Esophagus squamous epithelium (tissue), 5 donors: ENCODE results near the gene FMO3. TPM values are rescaled to one million over a fixed set of nuclear protein-coding genes. Genes with fewer than 3 reads are reported as not detected.
A peak's percentile ranks its signal among the peaks of the same experiment; 100 is the strongest.

Experiments used
- DNase-seq: peaks from one replicate; lab custom pipeline; 2025; lab: John Stamatoyannopoulos, UW
- H3K27ac ChIP-seq, 4 donors: fragments of 200-600 bp; sonication (generic); one replicate each; pipeline ENCODE4 v1.5.1; 2016 to 2019; ENCODE audit warnings: mild to moderate bottlenecking in 1 of 4
- H3K27me3 ChIP-seq, 4 donors: fragments of 200-600 bp; sonication (generic); 1 replicate in 3 of 4; 2 replicates in 1 of 4; pipeline versions ENCODE4 v1.5.1 to v1.6.0; 2017 to 2021; ENCODE audit warnings: antibody characterized with exemption in 1 of 4
- H3K36me3 ChIP-seq, 3 donors: fragments of 200-600 bp; sonication (generic); one replicate each; pipeline ENCODE4 v1.5.1; 2016 to 2019
- H3K4me1 ChIP-seq, 3 donors: fragments of 200-600 bp; sonication (generic); one replicate each; pipeline ENCODE4 v1.5.1; 2017 to 2019
- H3K4me3 ChIP-seq, 4 donors: fragments of 200-600 bp; sonication (generic); 1 replicate in 3 of 4; 2 replicates in 1 of 4; pipeline ENCODE4 v1.5.1; 2016 to 2019; ENCODE audit warnings: mild to moderate bottlenecking in 2 of 4, moderate library complexity in 1 of 4
- H3K9me3 ChIP-seq, 3 donors: fragments of 200-600 bp; sonication (generic); one replicate each; pipeline ENCODE4 v1.5.1; 2016 to 2019
- CTCF ChIP-seq, 6 experiments: fragments of 450-650 bp in 4 of 6; fragments of 200-600 bp in 2 of 6; sonication (generic) in 2 of 6; IDR thresholded peaks; one replicate each; pipeline ENCODE4 v1.5.1; 2016 to 2019; ENCODE audit warnings: antibody characterized with exemption in 6 of 6, mild to moderate bottlenecking in 4 of 6, moderate library complexity in 4 of 6
- POLR2A ChIP-seq, 4 donors: fragments of 450-650 bp; IDR thresholded peaks; one replicate each; pipeline ENCODE4 v1.6.1; 2017; ENCODE audit warnings: antibody characterized with exemption in 4 of 4, mild to moderate bottlenecking in 4 of 4, moderate library complexity in 3 of 4
- WGBS, 2 donors: methylation state at CpG; one replicate each; pipeline ENCODE4 v1.1.5; 2018; 5-methylcytosine and 5-hydroxymethylcytosine counted together
- intact Hi-C: fragments of 100-400 bp; cut with DNase I; formaldehyde crosslinking; loops from one replicate; pipeline ENCODE4 v1.15.0; 2022
- small RNA-seq, 4 donors: library from RNA; depleted of rRNA; stranded (forward); fragments of <200 nt; gene quantifications; one replicate each; pipeline ENCODE3, GENCODE V24; 2016
- total RNA-seq, 4 donors: library from RNA; depleted of rRNA; stranded (reverse); fragments of >200 nt; gene quantifications; one replicate each; pipeline ENCODE4 v1.1.0, GENCODE V29; 2016
- donor health status: DM: yes; HTN: yes; CAD: no.

Gene FMO3
- total RNA-seq, 4 donors from 2014 or later: 0.45 to 8.6 (median 2.6) TPM

- peak overlapping the region in 3 of 4 donors; percentile 16 to 64 (median 40) for H3K27ac ChIP-seq
- TF ChIP-seq POLR2A (IDR thresholded peaks at IDR 0.05): no peak
- H3K9me3 ChIP-seq: no peaks in the 10 kb centered on the region
- no peak for DNase-seq
- H3K27me3 ChIP-seq: no peaks in the 10 kb centered on the region
- WGBS, 2 donors: 65 to 68% methylated on average over 2 of the region's 2 CpGs
- H3K4me1 ChIP-seq: peaks cover 0 to 26% (median 0%) of the 10 kb centered on the region in 3 donors
- intact Hi-C loops: no loop called here
- no peak overlapping the region for H3K4me3 ChIP-seq
- H3K36me3 ChIP-seq: no peaks in the 10 kb centered on the region
Observed at GRCh38 chr1:171159148-171159547, 68.4 kb downstream of the FMO3 start.

GRCh38 chr1:171160211-171160610, 69.5 kb downstream of the FMO3 start:
- 41 to 66% methylated on average over 3 of the region's 3 CpGs for WGBS, 2 donors
- H3K4me1 ChIP-seq: peaks cover 0 to 27% (median 0%) of the 10 kb centered on the region in 3 donors
- H3K27ac ChIP-seq: peak overlapping the region in 3 of 4 donors; percentile 40 to 64 (median 56)
- intact Hi-C loops: no loop called here
- no peaks in the 10 kb centered on the region for H3K36me3 ChIP-seq
- H3K9me3 ChIP-seq: no peaks in the 10 kb centered on the region
- TF ChIP-seq POLR2A (IDR thresholded peaks at IDR 0.05): no peak
- no peak for TF ChIP-seq CTCF (IDR thresholded peaks at IDR 0.05)
- H3K27me3 ChIP-seq: no peaks in the 10 kb centered on the region
- DNase-seq: no peak
- no peak overlapping the region for H3K4me3 ChIP-seq

DNA sequence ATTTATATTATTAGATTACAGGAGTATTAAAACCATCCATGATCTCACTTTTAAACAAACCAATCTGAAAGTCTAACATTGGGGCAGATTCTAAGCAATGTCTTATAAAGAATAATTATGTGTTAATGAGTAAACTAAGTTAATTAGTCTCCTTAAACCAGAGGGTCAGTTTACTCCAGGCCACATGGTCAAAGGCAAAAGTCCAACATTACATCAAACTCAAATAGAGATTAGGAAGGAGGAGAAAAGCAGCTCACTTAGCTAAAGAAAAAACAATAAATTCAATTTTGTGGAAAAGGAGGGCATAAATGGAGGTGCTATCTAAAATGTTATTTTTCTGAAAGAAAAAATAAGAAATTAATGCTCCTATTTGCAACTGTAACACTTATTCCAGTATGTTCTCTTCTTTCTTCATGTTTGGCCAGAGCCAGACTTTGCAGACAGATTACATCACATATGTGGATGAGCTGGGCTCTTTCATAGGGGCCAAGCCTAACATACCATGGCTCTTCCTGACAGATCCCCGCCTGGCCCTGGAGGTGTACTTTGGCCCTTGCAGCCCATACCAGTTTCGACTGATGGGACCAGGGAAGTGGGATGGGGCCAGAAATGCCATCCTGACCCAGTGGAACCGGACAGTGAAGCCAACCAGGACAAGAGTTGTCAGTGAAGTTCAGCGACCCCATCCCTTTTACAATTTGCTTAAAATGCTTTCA, 70.1 kb downstream of the FMO3 start:
- H3K27me3 ChIP-seq: no peaks in the 10 kb centered on the region
- H3K36me3 ChIP-seq: no peaks in the 10 kb centered on the region
- H3K4me1 ChIP-seq: peaks cover 0 to 33% (median 0%) of the 10 kb centered on the region in 3 donors
- no peak for DNase-seq
- 66 to 72% methylated on average over 3 to 4 of the region's 4 CpGs for WGBS, 2 donors
- H3K27ac ChIP-seq: peak overlapping the region in 3 of 4 donors; percentile 40 to 68 (median 64)
- no peaks in the 10 kb centered on the region for H3K9me3 ChIP-seq
- no peak overlapping the region for H3K4me3 ChIP-seq
- intact Hi-C loops: no loop called here
- no peak for TF ChIP-seq CTCF (IDR thresholded peaks at IDR 0.05)
- TF ChIP-seq POLR2A (IDR thresholded peaks at IDR 0.05): no peak

DNA sequence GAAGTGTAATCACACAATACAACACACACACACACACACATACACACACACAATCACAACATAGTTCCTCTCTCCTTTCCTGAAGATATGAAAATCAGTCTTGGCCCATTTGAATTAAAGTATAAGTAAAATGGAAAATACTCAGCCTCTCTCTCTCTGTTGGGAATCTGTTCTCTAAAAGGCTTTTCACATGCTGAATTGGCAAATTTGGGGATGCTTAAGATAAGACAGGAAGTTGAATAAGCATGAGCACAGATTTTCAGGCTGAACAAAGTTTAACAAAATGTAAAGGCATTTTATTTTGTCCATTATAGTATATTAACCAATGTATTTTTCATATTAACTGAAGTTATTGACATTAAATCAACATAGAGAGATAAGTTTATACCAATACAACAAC, 70.7 kb downstream of the FMO3 start:
- no peak for DNase-seq

GRCh38 chr1:171166361-171166760, 75.7 kb downstream of the FMO3 start:
- no peaks in the 10 kb centered on the region for H3K27me3 ChIP-seq
- intact Hi-C loops: no loop called here
- TF ChIP-seq POLR2A (IDR thresholded peaks at IDR 0.05): no peak
- TF ChIP-seq CTCF (IDR thresholded peaks at IDR 0.05): no peak
- DNase-seq: no peak
- H3K4me3 ChIP-seq: no peak overlapping the region
- H3K9me3 ChIP-seq: no peaks in the 10 kb centered on the region
- peaks cover 4 to 53% (median 8%) of the 10 kb centered on the region in 3 donors for H3K4me1 ChIP-seq
- H3K27ac ChIP-seq: peak overlapping the region; percentile 65 to 85 (median 80)
- WGBS, 2 donors: 29 to 51% methylated on average over 2 of the region's 2 CpGs
- no peaks in the 10 kb centered on the region for H3K36me3 ChIP-seq

More for the DNA sequence above, 70.7 kb downstream of the FMO3 start:
- peaks cover 0 to 37% (median 2%) of the 10 kb centered on the region in 3 donors for H3K4me1 ChIP-seq
- H3K9me3 ChIP-seq: no peaks in the 10 kb centered on the region
- no peaks in the 10 kb centered on the region for H3K36me3 ChIP-seq
- no peak overlapping the region for H3K4me3 ChIP-seq
- H3K27ac ChIP-seq: peak overlapping the region in 3 of 4 donors; percentile 40 to 68 (median 64)
- H3K27me3 ChIP-seq: no peaks in the 10 kb centered on the region
- TF ChIP-seq POLR2A (IDR thresholded peaks at IDR 0.05) (no peak), CTCF (IDR thresholded peaks at IDR 0.05) (no peak)
- intact Hi-C loops: no loop called here

Small RNA genes lying within 50 kb of the gene (small RNA-seq; reads per million reads assigned to genes)
- gene MIR1295A: 0 to 0.27 (median 0.07) reads per million in 4 donors

Other genes with a start within 250 kb of the FMO3 start
- gene MROH9, start 155.4 kb upstream of the FMO3 start, total RNA-seq: not detected
- gene FMO2, start 94.4 kb downstream of the FMO3 start, total RNA-seq: 100 to 1,000 TPM in 1 of 4 donors, 10 to 100 TPM in 3; 53.4 to 146 (median 68.8) TPM
- 1 to 10 TPM in 3 of 4 donors, under 1 TPM in 1; 0.18 to 7.2 (median 2.0) TPM for gene FMO1, start 157.6 kb downstream of the FMO3 start, total RNA-seq
- gene FMO4, start 223.3 kb downstream of the FMO3 start, total RNA-seq: 1 to 10 TPM; 1.3 to 9.1 (median 4.6) TPM